Ectodermal cell (in vitro differentiated cells): ENCODE data around the gene RSAD2.
A peak's percentile ranks its signal among the peaks of the same experiment; 100 is the strongest.
"Not testable (repeated sequence)": the region's sequence is repeated elsewhere in the genome, so short reads cannot be mapped to it uniquely, and the experiment has no call there.

Experiments
- H3K27ac ChIP-seq: 2 replicates; pipeline ENCODE4 v1.7.0; 2013; ENCODE audit warnings: mild to moderate bottlenecking, low read depth, low read length; ENCODE audit not compliant: insufficient read depth, poor library complexity, severe bottlenecking
- H3K27me3 ChIP-seq: 2 replicates; pipeline ENCODE4 v1.7.0; 2013; ENCODE audit warnings: mild to moderate bottlenecking, low read length; ENCODE audit not compliant: insufficient read depth, control insufficient read depth, poor library complexity, severe bottlenecking
- H3K36me3 ChIP-seq: one replicate; pipeline ENCODE4 v1.7.0; 2013; ENCODE audit warnings: low read length; ENCODE audit not compliant: control insufficient read depth, insufficient read depth
- H3K4me1 ChIP-seq: one replicate; pipeline ENCODE4 v1.7.0; 2013; ENCODE audit warnings: low read length; ENCODE audit not compliant: control insufficient read depth, insufficient read depth
- H3K4me3 ChIP-seq: 2 replicates; pipeline ENCODE4 v1.7.0; 2013; ENCODE audit warnings: low read depth, low read length, control low read depth; ENCODE audit not compliant: insufficient read depth
- H3K9me3 ChIP-seq: 2 replicates; pipeline ENCODE4 v1.7.0; 2013; ENCODE audit warnings: mild to moderate bottlenecking, low read length, moderate library complexity; ENCODE audit not compliant: control insufficient read depth
- WGBS, 2 experiments: methylation state at CpG; one replicate each; pipeline ENCODE4 v1.1.7; 2013; ENCODE audit warnings: missing lambda C conversion rate in 2 of 2; 5-methylcytosine and 5-hydroxymethylcytosine counted together

Gene RSAD2

DNA sequence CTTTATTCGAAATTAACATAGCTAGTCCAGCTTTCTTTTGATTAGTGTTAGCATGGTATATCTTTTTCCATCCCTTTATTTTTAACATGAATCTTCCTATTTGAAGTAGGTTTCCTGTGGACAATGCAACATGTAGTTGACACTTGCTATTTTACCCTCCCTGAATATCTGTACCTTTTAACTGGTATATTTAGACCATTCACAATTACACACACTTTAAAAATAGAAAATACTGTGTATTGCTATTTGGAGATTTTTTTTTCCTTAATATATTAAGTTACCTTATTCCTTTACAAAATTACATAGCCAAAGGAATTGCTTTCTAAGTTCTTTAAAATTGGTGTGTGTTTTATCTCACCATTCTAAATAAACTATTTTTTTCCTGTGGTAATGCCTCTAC lies 54.6 kb downstream of the RSAD2 start:
- Histone ChIP-seq H3K4me1 (no peaks in the 10 kb centered on the region), H3K4me3 (no peak overlapping the region), H3K27me3 (no peaks in the 10 kb centered on the region), H3K9me3 (no peaks in the 10 kb centered on the region), H3K27ac (no peak overlapping the region), H3K36me3 (no peaks in the 10 kb centered on the region)
- WGBS, 2 experiments = 100% methylated on average over 1 of the region's 1 CpG; no CpG with 5 or more reads in 1 of the 2 experiments

DNA sequence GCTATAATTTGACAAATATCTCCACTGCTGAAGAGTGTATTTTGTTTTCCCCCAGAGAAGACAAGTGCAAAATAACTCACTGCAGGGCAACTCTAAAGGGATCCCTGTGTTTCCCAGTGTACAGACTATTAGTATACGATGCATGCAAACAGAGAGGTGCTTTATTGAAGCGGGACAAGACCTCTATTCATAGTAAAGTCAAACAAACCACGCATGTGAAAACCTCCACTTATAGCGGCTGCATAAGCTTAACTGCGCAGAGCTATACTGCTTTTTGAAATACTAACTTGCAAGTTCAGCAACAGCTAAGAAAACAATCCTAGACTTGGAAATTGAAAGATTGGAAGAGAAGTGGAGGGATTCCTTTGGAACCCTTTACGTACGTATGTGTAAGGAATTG lies 55.3 kb downstream of the RSAD2 start:
- no peaks in the 10 kb centered on the region for H3K9me3 ChIP-seq
- H3K4me1 ChIP-seq = no peaks in the 10 kb centered on the region
- no peaks in the 10 kb centered on the region for H3K36me3 ChIP-seq
- H3K4me3 ChIP-seq = no peak overlapping the region
- H3K27me3 ChIP-seq = no peaks in the 10 kb centered on the region
- H3K27ac ChIP-seq = no peak overlapping the region
- WGBS, 2 experiments = 92 to 94% methylated on average over 7 of the region's 7 CpGs

DNA sequence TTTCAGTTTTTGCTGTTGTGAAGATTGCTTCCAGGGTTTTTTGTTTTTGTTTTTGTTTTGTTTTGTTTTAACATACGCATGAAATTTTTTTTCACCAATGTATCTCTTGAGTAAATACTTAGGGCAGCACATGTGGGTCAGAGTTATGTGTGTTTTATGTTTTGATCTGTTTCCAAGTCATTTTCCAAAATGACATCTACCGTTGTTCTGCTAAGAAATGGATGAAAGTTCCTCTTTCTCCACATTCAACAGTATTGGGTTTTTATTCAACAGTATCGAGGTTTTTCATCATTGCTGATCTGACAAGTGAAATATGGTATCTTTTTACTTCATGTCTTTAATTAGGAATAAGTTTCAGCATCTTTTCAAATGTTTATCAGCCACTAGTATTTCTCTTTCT lies 56.3 kb downstream of the RSAD2 start:
- Histone ChIP-seq H3K27me3 (no peaks in the 10 kb centered on the region), H3K27ac (no peak overlapping the region), H3K9me3 (no peaks in the 10 kb centered on the region), H3K4me3 (no peak overlapping the region), H3K4me1 (no peaks in the 10 kb centered on the region), H3K36me3 (no peaks in the 10 kb centered on the region)
- 100% methylated on average over 2 to 3 of the region's 3 CpGs for WGBS, 2 experiments

DNA sequence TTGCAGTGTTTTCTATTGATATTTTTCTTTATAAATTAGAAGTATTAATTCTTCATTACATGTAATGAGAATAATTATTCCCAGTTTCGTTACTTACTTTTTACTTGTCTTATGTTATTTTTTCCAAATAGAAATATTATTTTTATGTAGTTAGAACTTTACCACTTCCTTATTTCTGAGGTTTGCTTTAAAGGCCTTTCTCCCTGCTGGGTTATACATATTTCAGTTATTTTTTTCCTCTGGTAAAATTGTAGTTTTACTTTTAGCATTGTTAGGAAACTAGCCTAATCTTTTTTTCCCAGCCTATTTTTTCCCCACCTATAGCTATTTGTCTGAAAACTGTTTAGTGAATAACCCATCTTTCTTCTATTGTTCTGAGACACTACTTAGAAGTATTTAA lies 56.8 kb downstream of the RSAD2 start:
- no CpG with 5 or more reads among the region's 1 CpG for WGBS, 2 experiments
- Histone ChIP-seq H3K27me3 (no peaks in the 10 kb centered on the region), H3K4me1 (peaks cover 2% of the 10 kb centered on the region), H3K9me3 (no peaks in the 10 kb centered on the region), H3K36me3 (no peaks in the 10 kb centered on the region), H3K27ac (no peak overlapping the region), H3K4me3 (no peak overlapping the region)

DNA sequence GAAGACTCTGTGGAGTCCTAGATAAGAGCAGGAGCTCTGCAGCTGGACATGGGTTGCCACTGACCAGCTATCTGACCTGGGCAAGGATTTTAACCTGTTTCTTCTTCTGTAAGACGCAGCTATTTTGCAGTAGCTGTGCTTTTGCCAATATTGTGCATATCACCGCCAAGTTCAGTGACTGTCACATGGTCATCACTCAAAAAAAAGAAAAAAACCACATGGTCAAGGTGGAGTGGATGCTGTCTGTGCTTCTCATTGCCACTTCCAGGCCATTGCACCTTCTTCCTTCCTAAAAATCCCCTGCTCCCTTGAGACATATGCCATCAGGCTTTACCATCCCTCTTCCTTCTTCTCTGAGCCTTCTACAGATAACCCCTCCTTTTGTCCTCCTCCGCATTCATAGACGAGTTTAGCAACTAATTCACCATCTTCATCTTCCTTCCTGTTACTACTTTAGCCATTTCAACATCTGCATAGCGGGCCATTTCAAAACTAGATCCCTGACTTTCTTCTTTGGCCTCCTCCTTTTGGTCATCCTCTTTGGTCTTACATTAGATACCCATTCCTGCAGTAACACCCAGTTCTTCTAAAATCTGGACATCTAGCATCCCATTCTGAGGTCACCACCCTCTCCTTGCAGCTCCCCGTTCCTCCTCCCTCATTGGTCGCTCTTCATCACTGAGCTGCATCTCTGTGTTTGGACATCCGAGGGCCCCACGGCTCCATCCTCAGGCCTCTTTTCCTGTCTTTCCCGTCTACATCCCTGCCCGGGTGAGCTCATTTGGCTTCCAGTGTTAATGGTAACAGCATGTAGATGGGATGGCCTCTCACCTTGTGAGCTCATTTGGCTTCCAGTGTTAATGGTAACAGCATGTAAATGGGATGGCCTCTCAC lies 57.4 kb downstream of the RSAD2 start:
- Histone ChIP-seq H3K27me3 (no peaks in the 10 kb centered on the region), H3K4me1 (peaks cover 9% of the 10 kb centered on the region), H3K4me3 (no peak overlapping the region), H3K27ac (no peak overlapping the region), H3K9me3 (no peaks in the 10 kb centered on the region), H3K36me3 (no peaks in the 10 kb centered on the region)
- WGBS, 2 experiments = 93 to 97% methylated on average over 11 of the region's 11 CpGs

DNA sequence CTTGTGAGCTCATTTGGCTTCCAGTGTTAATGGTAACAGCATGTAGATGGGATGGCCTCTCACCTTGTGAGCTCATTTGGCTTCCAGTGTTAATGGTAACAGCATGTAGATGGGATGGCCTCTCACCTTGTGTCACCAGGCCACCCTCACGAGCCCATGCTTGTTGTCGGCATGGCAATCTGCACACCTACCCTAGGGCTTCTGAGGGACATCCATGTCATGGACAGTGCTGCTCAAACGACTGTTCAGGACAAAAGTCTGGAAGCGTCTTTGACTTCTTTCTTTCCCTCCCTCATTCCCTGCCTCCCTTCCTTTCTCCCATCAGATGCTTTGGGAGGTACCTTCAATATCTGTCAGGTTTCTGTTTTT lies 58.1 kb downstream of the RSAD2 start:
- not testable (repeated sequence) for H3K4me3 ChIP-seq, H3K36me3 ChIP-seq, H3K9me3 ChIP-seq, H3K27me3 ChIP-seq, H3K27ac ChIP-seq
- H3K4me1 ChIP-seq = peaks cover 13% of the 10 kb centered on the region
- WGBS, 2 experiments = 92 to 93% methylated on average over 4 of the region's 4 CpGs

DNA sequence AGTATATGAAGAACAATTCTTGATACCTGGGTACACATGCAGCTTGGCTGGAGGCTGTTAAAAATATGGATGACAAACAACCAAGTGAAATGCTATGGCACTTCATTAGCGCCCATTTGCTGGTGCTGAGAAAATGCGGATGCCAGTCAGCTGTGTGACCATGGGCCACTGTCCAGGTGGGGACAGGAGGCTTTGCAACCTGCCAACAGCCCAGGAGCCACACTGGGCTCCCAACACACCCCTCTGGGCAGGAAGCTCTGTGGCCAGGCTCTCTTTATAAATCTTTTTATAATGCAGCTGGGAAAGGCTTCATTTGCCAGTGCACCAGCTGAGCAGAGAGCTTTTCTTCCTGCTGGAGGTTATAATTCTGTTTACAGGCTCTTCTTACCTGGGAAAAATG lies 59.6 kb downstream of the RSAD2 start:
- peaks cover 22% of the 10 kb centered on the region for H3K4me1 ChIP-seq
- WGBS, 2 experiments = 95 to 96% methylated on average over 2 of the region's 2 CpGs
- no peaks in the 10 kb centered on the region for H3K9me3 ChIP-seq
- peaks cover 7% of the 10 kb centered on the region for H3K36me3 ChIP-seq
- no peak overlapping the region for H3K4me3 ChIP-seq
- H3K27ac ChIP-seq = no peak overlapping the region
- H3K27me3 ChIP-seq = no peaks in the 10 kb centered on the region

DNA sequence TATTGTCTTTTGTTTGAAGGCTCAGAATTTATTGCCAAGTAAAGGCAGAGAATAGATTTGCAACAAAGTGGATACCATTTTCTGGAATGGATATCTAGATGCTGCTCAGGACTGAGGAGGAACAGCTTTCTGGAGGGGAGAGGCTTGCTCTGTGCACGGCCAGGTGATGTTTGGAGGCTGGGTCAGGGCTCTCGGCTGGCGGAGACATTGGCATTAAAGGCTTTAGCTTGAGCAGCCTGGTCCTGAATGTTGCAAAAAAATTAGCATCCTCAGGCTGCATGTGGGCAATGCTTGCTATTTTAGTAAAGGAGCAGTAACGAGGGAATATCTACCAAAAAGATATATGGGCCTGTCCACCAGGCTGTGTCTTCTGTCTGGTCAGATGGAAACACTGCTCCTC lies 60.0 kb downstream of the RSAD2 start:
- Histone ChIP-seq H3K27ac (no peak overlapping the region), H3K9me3 (no peaks in the 10 kb centered on the region), H3K27me3 (no peaks in the 10 kb centered on the region), H3K36me3 (peaks cover 11% of the 10 kb centered on the region), H3K4me3 (no peak overlapping the region), H3K4me1 (peaks cover 22% of the 10 kb centered on the region)
- WGBS, 2 experiments = 75 to 82% methylated on average over 4 of the region's 4 CpGs

DNA sequence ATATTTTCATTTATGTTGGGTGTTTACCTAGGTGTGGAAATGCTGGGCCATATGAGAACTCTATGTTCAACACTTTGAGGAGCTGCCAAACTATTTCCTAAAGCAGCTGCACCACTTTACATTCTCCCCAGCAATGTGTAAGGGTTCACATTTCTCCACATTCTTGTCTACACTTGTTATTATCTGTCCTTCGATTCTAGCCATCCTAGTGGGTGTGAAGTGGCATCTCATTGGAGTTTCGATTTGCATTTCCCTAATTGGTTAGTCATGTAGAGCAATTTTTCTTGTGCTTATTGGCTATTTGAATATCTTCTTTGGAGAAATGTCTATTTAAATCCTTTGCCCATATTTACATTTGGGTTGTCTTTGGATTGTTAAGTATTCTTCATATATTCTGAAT lies 61.5 kb downstream of the RSAD2 start:
- H3K27ac ChIP-seq = no peak overlapping the region
- 87 to 97% methylated on average over 2 of the region's 2 CpGs for WGBS, 2 experiments
- peaks cover 22% of the 10 kb centered on the region for H3K4me1 ChIP-seq
- no peak overlapping the region for H3K4me3 ChIP-seq
- H3K36me3 ChIP-seq = peaks cover 18% of the 10 kb centered on the region
- H3K27me3 ChIP-seq = no peaks in the 10 kb centered on the region
- no peaks in the 10 kb centered on the region for H3K9me3 ChIP-seq

DNA sequence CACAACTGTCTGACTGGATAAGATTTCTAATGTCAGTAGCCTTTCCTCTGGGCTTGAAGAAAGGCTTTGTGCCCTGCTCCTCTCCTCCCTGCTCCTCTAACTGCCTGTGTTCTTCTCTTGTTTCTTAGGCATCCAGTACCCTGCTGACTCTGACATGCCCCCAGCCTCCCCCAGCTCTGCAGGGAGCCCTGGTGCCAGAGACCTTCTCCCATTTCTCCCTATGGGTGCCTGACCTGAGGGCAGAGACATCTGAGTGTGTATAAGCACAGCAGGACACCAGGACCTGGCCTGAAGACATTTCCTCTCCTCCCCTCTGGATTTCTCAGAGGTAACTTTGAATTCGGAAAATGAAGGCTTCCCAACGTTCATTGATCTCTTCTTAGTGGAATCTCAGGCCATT lies 63.2 kb downstream of the RSAD2 start:
- no peaks in the 10 kb centered on the region for H3K9me3 ChIP-seq
- WGBS, 2 experiments = 8 to 14% methylated on average over 2 of the region's 2 CpGs
- no peak overlapping the region for H3K4me3 ChIP-seq
- peak overlapping the region; percentile 58 for H3K27ac ChIP-seq
- no peaks in the 10 kb centered on the region for H3K27me3 ChIP-seq
- peaks cover 22% of the 10 kb centered on the region for H3K4me1 ChIP-seq
- peaks cover 18% of the 10 kb centered on the region for H3K36me3 ChIP-seq
